HCT116 (cell line): Measurements from ENCODE around the gene GAMT. TPM values are rescaled to one million over a fixed set of nuclear protein-coding genes. Genes with fewer than 3 reads are reported as not detected.

Experiments used
- ATAC-seq: fragments of 200-7000 bp; cut with Tn5 transposase; 2 replicates; pipeline ENCODE4 v1.9.1; 2020; ENCODE audit warnings: mild to moderate bottlenecking, moderate library complexity
- BruUV-seq: library from RNA; stranded (reverse); fragments of 400-500 nt; replicated peaks from 2 replicates; lab custom pipeline; 2021; lab: Mats Ljungman, UMichigan
- CTCF ChIA-PET: fragments of 300-600 bp; sonication (Branson Sonifier 250); formaldehyde crosslinking; loops from one replicate; lab custom pipeline; 2021; ENCODE audit warnings: antibody characterized with exemption; lab: Charles Lee
- POLR2A ChIA-PET: fragments of 300-600, 350-600 bp; sonication (Branson Sonifier 250); formaldehyde crosslinking; loops from one replicate; lab custom pipeline; 2021; ENCODE audit warnings: antibody characterized with exemption; lab: Charles Lee
- RAD21 ChIA-PET, 2 experiments: fragments of 300-600 bp; sonication (Branson Sonifier 250); formaldehyde crosslinking; loops; one replicate each; lab custom pipeline; 2023; ENCODE audit warnings: low total read pairs in 2 of 2; ENCODE audit not compliant: uncharacterized antibody in 2 of 2, unreplicated experiment in 2 of 2, low non-redundant PET in 1 of 2; lab: Charles Lee
- DNase-seq: peaks from one replicate; pipeline ENCODE4 v3.0.0-alpha.2; 2010; ENCODE audit warnings: low read depth, low spot score
- H2AFZ ChIP-seq: fragments of 200-600 bp; shearing (Covaris generic), sonication (generic); 2 replicates; pipeline ENCODE4 v1.6.1; 2017; ENCODE audit warnings: low read depth, mixed run types, mixed read lengths, antibody characterized with exemption, low read length; ENCODE audit not compliant: poor library complexity, severe bottlenecking
- H3K27ac ChIP-seq: 2 replicates; pipeline ENCODE4 v1.5.1; 2012; ENCODE audit warnings: low read depth, low read length
- H3K27me3 ChIP-seq: fragments of 200-600 bp; sonication (generic); 2 replicates; pipeline ENCODE4 v1.6.1; 2016; ENCODE audit warnings: mixed run types, low read length, mixed read lengths; ENCODE audit not compliant: insufficient read depth
- H3K36me3 ChIP-seq, 2 experiments: fragments of 200-500 bp in 1 of 2; fragments of 200-600 bp in 1 of 2; sonication (Bioruptor generic) in 1 of 2; sonication (generic) in 1 of 2; 2 replicates each; pipeline versions ENCODE4 v1.5.1 to v1.6.1; 2014 to 2016; ENCODE audit warnings: low read length in 2 of 2, inconsistent platforms in 1 of 2, mixed read lengths in 1 of 2, mixed run types in 1 of 2; ENCODE audit not compliant: insufficient read depth in 2 of 2, control insufficient read depth in 1 of 2
- H3K4me1 ChIP-seq, 2 experiments: fragments of 200-600 bp in 1 of 2; sonication (generic) in 1 of 2; 2 replicates each; pipeline versions ENCODE4 v1.5.1 to v1.6.1; 2012 to 2017; ENCODE audit warnings: low read length in 2 of 2, inconsistent platforms in 1 of 2, mild to moderate bottlenecking in 1 of 2, mixed read lengths in 1 of 2, mixed run types in 1 of 2, moderate library complexity in 1 of 2; ENCODE audit not compliant: insufficient read depth in 2 of 2, control insufficient read depth in 1 of 2
- H3K4me2 ChIP-seq: fragments of 200-600 bp; sonication (generic); 2 replicates; pipeline ENCODE4 v1.6.1; 2017; ENCODE audit warnings: mixed run types, low read length, mixed read lengths
- H3K4me3 ChIP-seq, 2 experiments: fragments of 200-600 bp in 1 of 2; sonication (generic) in 1 of 2; replicated peaks in 1 of 2; 2 replicates each; pipeline ENCODE4 v1.5.1; 2011 to 2016; ENCODE audit warnings: low read length in 2 of 2, control low read depth in 1 of 2, low read depth in 1 of 2, mild to moderate bottlenecking in 1 of 2, mixed read lengths in 1 of 2, mixed run types in 1 of 2
- H3K79me2 ChIP-seq: fragments of 200-600 bp; sonication (generic); 2 replicates; pipeline ENCODE4 v1.6.1; 2017; ENCODE audit warnings: mild to moderate bottlenecking, mixed run types, low read length, moderate library complexity, mixed read lengths; ENCODE audit not compliant: insufficient read depth
- H3K9ac ChIP-seq: fragments of 200-600 bp; sonication (generic); 2 replicates; pipeline ENCODE4 v1.6.1; 2016; ENCODE audit warnings: low read length, mixed read lengths
- H3K9me2 ChIP-seq: fragments of 200-600 bp; sonication (generic), shearing (Covaris generic); 2 replicates; pipeline ENCODE4 v1.6.1; 2017; ENCODE audit warnings: mixed run types, mild to moderate bottlenecking, moderate library complexity; ENCODE audit not compliant: insufficient read depth
- H3K9me3 ChIP-seq, 2 experiments: fragments of 200-500 bp in 1 of 2; fragments of 200-600 bp in 1 of 2; sonication (Bioruptor generic) in 1 of 2; sonication (generic) in 1 of 2; 2 replicates each; pipeline ENCODE4 v1.6.1; 2014 to 2017; ENCODE audit warnings: low read length in 2 of 2, mixed read lengths in 2 of 2, inconsistent platforms in 1 of 2, low read depth in 1 of 2, mild to moderate bottlenecking in 1 of 2, mixed run types in 1 of 2, moderate library complexity in 1 of 2; ENCODE audit not compliant: control insufficient read depth in 1 of 2, insufficient read depth in 1 of 2
- H4K20me1 ChIP-seq: fragments of 200-600 bp; sonication (generic), shearing (Covaris generic); 2 replicates; pipeline ENCODE4 v1.6.1; 2017; ENCODE audit warnings: mixed run types, mild to moderate bottlenecking, moderate library complexity; ENCODE audit not compliant: insufficient read depth
- CBX3 ChIP-seq: IDR thresholded peaks from 2 replicates; pipeline ENCODE4 v1.6.1; 2012; ENCODE audit warnings: low read depth
- EZH2phosphoT487 ChIP-seq: fragments of 200-600 bp; IDR thresholded peaks from 2 replicates; pipeline ENCODE4 v1.6.1; 2018; ENCODE audit warnings: antibody characterized with exemption, borderline replicate concordance
- FOSL1 ChIP-seq: IDR thresholded peaks from 2 replicates; pipeline ENCODE4 v1.6.1; 2012; ENCODE audit warnings: low read depth
- POLR2A ChIP-seq: IDR thresholded peaks from 2 replicates; pipeline ENCODE4 v1.7.0; 2011; ENCODE audit warnings: borderline replicate concordance; ENCODE audit not compliant: insufficient read depth, insufficient read length; ENCODE audit errors: extremely low read depth
- SRF ChIP-seq: IDR thresholded peaks from 2 replicates; pipeline ENCODE4 v1.6.1; 2012; ENCODE audit warnings: low read depth
- TCF7L2 ChIP-seq: IDR thresholded peaks from 2 replicates; pipeline ENCODE4 v1.7.0; 2011; ENCODE audit warnings: borderline replicate concordance, inconsistent platforms; ENCODE audit not compliant: insufficient read depth, insufficient read length; ENCODE audit errors: extremely low read depth
- ZNF274 ChIP-seq: fragments of 200-500 bp; sonication (Bioruptor generic); IDR thresholded peaks from 2 replicates; pipeline ENCODE4 v1.6.1; 2014; ENCODE audit warnings: mild to moderate bottlenecking, low read depth, low read length, inconsistent platforms
- intact Hi-C: fragments of 100-400 bp; cut with micrococcal nuclease; formaldehyde crosslinking; loops from 2 replicates; pipeline ENCODE4 v1.10.0; 2022
- total RNA-seq: library from RNA; stranded (reverse); gene quantifications from one replicate; pipeline ENCODE4 v1.2.1, GENCODE V29; 2021; ENCODE audit not compliant: unreplicated experiment
- TF ChIP-seq, protein P1 (sequence below), 3 experiments: fragments of 200-600 bp in 1 of 3; sonication (generic) in 1 of 3; IDR thresholded peaks in 2 of 3; conservative IDR thresholded peaks in 1 of 3; 2 replicates each; pipeline ENCODE4 v1.5.1; 2012 to 2017; ENCODE audit warnings: low read depth in 2 of 3, low read length in 2 of 3, antibody characterized with exemption in 1 of 3, borderline replicate concordance in 1 of 3, control low read depth in 1 of 3, mild to moderate bottlenecking in 1 of 3, mixed read lengths in 1 of 3, mixed run types in 1 of 3, moderate library complexity in 1 of 3; ENCODE audit not compliant: insufficient read depth in 1 of 3

GAMT gene
- total RNA-seq, 1 experiment from 2014 or later = 102 TPM

DNA sequence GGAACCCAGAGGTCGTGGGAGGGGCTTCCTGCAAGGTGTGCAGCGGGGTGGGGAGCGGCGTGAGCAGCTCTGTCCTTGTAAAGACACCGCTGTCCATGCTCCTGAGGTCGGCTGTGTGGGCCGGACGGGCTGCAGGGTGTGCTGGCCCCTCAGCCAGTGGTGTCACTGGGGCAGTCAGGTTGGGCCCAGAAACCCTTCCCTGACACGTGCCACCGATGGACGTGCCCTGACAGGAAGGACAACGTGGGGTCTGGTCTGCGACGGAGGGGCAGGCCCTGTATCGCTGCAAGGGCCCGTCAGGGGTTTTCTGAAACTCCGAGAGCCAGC lies 32.7 kb upstream of the GAMT start:
- Histone ChIP-seq H3K27ac (no peak overlapping the region), H3K4me1 (peaks cover 10 to 19% of the 10 kb centered on the region in 2 experiments; a peak in 3 of 4 replicates), H3K4me2 (no peak overlapping the region), H3K4me3 (no peak overlapping the region), H3K79me2 (peaks cover 34% of the 10 kb centered on the region), H2AFZ (no peak overlapping the region), H3K9me3 (no peaks in the 10 kb centered on the region), H3K36me3 (peaks cover 27 to 38% of the 10 kb centered on the region in 2 experiments; a peak in 3 of 4 replicates), H3K27me3 (no peaks in the 10 kb centered on the region), H3K9ac (no peak overlapping the region)
- POLR2A ChIA-PET = no interaction called here
- CTCF ChIA-PET = no interaction called here
- intact Hi-C loops = no loop called here
- RAD21 ChIA-PET = no interaction called here
- no peak for ATAC-seq
- no peak for TF ChIP-seq CBX3
- no peak for TF ChIP-seq EZH2phosphoT487
- no peak for TF ChIP-seq POLR2A
- TF ChIP-seq SRF = no peak
- TF ChIP-seq TCF7L2 = no peak
- TF ChIP-seq, protein P1, sequence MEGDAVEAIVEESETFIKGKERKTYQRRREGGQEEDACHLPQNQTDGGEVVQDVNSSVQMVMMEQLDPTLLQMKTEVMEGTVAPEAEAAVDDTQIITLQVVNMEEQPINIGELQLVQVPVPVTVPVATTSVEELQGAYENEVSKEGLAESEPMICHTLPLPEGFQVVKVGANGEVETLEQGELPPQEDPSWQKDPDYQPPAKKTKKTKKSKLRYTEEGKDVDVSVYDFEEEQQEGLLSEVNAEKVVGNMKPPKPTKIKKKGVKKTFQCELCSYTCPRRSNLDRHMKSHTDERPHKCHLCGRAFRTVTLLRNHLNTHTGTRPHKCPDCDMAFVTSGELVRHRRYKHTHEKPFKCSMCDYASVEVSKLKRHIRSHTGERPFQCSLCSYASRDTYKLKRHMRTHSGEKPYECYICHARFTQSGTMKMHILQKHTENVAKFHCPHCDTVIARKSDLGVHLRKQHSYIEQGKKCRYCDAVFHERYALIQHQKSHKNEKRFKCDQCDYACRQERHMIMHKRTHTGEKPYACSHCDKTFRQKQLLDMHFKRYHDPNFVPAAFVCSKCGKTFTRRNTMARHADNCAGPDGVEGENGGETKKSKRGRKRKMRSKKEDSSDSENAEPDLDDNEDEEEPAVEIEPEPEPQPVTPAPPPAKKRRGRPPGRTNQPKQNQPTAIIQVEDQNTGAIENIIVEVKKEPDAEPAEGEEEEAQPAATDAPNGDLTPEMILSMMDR (IDR thresholded peaks at IDR 0.05 in 2 of 3, conservative IDR thresholded peaks at IDR 0.05 in 1 of 3; ENCODE audit: borderline replicate concordance in 1 of 3, insufficient read depth in 1 of 3, low read depth in 2 of 3, low read length in 2 of 3) = no peak
- TF ChIP-seq ZNF274 = no peak
- TF ChIP-seq FOSL1 = no peak
- TF ChIP-seq, all 23 proteins: peak for 0
- no peak for DNase-seq
- no TSS peak for BruUV-seq
- H4K20me1 ChIP-seq = no peaks in the 10 kb centered on the region
- H3K9me2 ChIP-seq = no peaks in the 10 kb centered on the region
